ENCODE data around the gene NPFFR1.
A peak's percentile ranks its signal among the peaks of the same experiment; 100 is the strongest.

The NPFFR1 gene

DNA sequence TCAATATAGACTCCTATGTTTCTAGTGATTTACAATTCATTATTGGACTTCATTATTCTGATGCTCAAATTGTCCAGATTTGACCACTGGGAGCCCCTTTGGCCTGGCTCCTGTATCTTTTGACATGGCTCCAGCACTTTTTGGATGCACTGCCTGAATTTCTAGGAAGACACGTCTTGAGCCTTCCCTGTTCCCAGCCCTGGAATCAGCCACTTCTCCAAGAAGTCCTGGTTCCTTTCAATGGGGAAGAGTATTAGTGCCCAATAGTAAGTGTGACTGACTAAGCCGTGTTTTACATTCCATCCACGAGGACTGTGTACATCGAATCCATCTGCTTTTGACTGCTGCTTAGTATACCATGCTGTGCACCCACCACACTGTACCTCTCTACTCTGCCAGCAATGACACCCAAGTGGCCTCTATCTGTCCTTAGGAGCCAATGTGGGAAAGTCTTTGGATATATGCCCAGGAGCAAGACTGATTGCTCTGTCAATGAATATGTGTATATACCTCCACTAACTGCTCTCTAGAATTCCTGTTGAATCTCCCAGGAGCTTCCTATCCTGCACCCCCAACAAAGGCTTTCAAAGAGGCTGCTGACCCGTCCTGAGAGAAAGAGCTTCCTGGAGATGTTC is 23.2 kb upstream of the NPFFR1 start:
- no peak overlapping the region for H3K4me3 ChIP-seq (ENCODE audit: low read depth in 1 of 2, low read length in 1 of 2)
- no peaks in the 10 kb centered on the region for H3K9me3 ChIP-seq
- H3K27ac ChIP-seq: no peak overlapping the region
- H3K36me3 ChIP-seq: no peaks in the 10 kb centered on the region
- TF ChIP-seq, protein P1, sequence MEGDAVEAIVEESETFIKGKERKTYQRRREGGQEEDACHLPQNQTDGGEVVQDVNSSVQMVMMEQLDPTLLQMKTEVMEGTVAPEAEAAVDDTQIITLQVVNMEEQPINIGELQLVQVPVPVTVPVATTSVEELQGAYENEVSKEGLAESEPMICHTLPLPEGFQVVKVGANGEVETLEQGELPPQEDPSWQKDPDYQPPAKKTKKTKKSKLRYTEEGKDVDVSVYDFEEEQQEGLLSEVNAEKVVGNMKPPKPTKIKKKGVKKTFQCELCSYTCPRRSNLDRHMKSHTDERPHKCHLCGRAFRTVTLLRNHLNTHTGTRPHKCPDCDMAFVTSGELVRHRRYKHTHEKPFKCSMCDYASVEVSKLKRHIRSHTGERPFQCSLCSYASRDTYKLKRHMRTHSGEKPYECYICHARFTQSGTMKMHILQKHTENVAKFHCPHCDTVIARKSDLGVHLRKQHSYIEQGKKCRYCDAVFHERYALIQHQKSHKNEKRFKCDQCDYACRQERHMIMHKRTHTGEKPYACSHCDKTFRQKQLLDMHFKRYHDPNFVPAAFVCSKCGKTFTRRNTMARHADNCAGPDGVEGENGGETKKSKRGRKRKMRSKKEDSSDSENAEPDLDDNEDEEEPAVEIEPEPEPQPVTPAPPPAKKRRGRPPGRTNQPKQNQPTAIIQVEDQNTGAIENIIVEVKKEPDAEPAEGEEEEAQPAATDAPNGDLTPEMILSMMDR (IDR thresholded peaks at IDR 0.05): no peak
- no peaks in the 10 kb centered on the region for H3K27me3 ChIP-seq
- peaks cover 36 to 39% of the 10 kb centered on the region in 2 experiments for H3K4me1 ChIP-seq (ENCODE audit: control insufficient read depth in 1 of 2, insufficient read depth in 1 of 2, low read depth in 1 of 2, low read length in 1 of 2)

DNA sequence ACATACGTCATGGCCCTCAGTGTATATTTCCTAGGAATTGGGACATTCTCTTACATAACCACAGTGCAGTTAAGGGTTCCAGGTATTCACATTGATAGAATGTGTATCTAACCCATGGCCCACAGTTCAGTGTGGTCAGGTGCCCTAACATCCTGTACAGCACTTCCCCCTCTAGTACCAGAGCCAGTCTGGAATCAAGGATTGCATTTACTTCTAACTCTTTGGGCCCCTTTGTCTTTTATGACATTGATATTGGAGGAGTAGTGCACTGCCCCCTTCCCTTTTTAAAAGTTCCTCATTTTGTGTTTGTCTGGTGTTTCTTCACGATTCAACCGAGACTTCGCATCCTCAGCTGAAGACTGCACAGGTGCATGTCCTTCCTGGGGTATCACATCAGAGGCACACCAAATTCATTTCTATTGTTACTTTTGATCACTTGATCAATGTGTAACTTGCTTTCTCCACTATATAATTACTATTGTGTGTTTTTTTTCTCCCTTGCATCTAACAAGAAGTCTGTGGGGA is 22.4 kb upstream of the NPFFR1 start:
- no peaks in the 10 kb centered on the region for H3K27me3 ChIP-seq
- H3K36me3 ChIP-seq: no peaks in the 10 kb centered on the region
- no peaks in the 10 kb centered on the region for H3K9me3 ChIP-seq
- no peak overlapping the region for H3K4me3 ChIP-seq (ENCODE audit: low read depth in 1 of 2, low read length in 1 of 2)
- H3K27ac ChIP-seq: peak overlapping the region; percentile 64
- H3K4me1 ChIP-seq (ENCODE audit: control insufficient read depth in 1 of 2, insufficient read depth in 1 of 2, low read depth in 1 of 2, low read length in 1 of 2): peaks cover 41 to 42% of the 10 kb centered on the region in 2 experiments
- TF ChIP-seq, protein P1 (IDR thresholded peaks at IDR 0.05): no peak

GRCh38 chr10:70303730-70304129 is 19.9 kb upstream of the NPFFR1 start:
- H3K4me3 ChIP-seq (ENCODE audit: low read depth in 1 of 2, low read length in 1 of 2): no peak overlapping the region
- TF ChIP-seq, protein P1 (IDR thresholded peaks at IDR 0.05): no peak
- H3K27me3 ChIP-seq: no peaks in the 10 kb centered on the region

DNA sequence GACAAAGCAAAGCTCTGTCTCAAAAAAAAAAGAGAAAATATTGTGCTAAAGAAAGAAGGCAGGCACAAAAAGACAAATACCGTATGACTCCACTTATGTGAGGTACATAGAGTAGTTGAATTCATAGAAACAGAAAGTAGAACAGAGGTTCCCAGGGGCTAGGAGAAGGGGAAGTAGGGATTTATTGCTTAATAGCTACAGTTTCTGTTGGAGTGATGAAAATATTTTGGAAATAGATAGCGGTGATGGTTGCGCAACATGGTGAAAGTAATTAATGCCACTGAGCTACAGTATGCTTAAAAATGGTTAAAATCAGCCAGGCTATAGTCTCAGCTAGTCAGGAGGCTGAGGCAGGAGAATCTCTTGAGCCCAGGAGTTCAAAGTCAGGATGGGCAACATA is 18.5 kb upstream of the NPFFR1 start:
- Histone ChIP-seq H3K4me1 (ENCODE audit: control insufficient read depth in 1 of 2, insufficient read depth in 1 of 2, low read depth in 1 of 2, low read length in 1 of 2) (peaks cover 37 to 41% of the 10 kb centered on the region in 2 experiments), H3K36me3 (no peaks in the 10 kb centered on the region), H3K27ac (peak overlapping the region; percentile 71), H3K27me3 (no peaks in the 10 kb centered on the region), H3K9me3 (no peaks in the 10 kb centered on the region), H3K4me3 (ENCODE audit: low read depth in 1 of 2, low read length in 1 of 2) (peak overlapping the region; percentile 12 to 17)
- TF ChIP-seq, protein P1 (IDR thresholded peaks at IDR 0.05): no peak

More at GRCh38 chr10:70303730-70304129, 19.9 kb upstream of the NPFFR1 start:
- Histone ChIP-seq H3K9me3 (no peaks in the 10 kb centered on the region), H3K27ac (no peak overlapping the region), H3K36me3 (no peaks in the 10 kb centered on the region), H3K4me1 (ENCODE audit: control insufficient read depth in 1 of 2, insufficient read depth in 1 of 2, low read depth in 1 of 2, low read length in 1 of 2) (peaks cover 41 to 42% of the 10 kb centered on the region in 2 experiments)

- Histone ChIP-seq H3K4me3 (ENCODE audit: low read depth in 1 of 2, low read length in 1 of 2) (no peak overlapping the region), H3K9me3 (no peaks in the 10 kb centered on the region), H3K27me3 (no peaks in the 10 kb centered on the region), H3K36me3 (no peaks in the 10 kb centered on the region), H3K27ac (peak overlapping the region; percentile 71), H3K4me1 (ENCODE audit: control insufficient read depth in 1 of 2, insufficient read depth in 1 of 2, low read depth in 1 of 2, low read length in 1 of 2) (peaks cover 32 to 37% of the 10 kb centered on the region in 2 experiments)
- TF ChIP-seq, protein P1 (IDR thresholded peaks at IDR 0.05): no peak
These were observed 17.2 kb upstream of the NPFFR1 start for GRCh38 chr10:70300908-70301597.
